HG02943 (cell line): Measurements from ENCODE around the gene WDR72.
"Not testable (repeated sequence)": the region's sequence is repeated elsewhere in the genome, so short reads cannot be mapped to it uniquely, and the experiment has no call there.

Experiments used
- ATAC-seq: cut with Tn5 transposase; IDR thresholded peaks from one replicate; pipeline ENCODE4 v1.9.1; 2021; ENCODE audit warnings: mild to moderate bottlenecking, low read depth, moderate library complexity; ENCODE audit not compliant: unreplicated experiment

Gene WDR72

DNA sequence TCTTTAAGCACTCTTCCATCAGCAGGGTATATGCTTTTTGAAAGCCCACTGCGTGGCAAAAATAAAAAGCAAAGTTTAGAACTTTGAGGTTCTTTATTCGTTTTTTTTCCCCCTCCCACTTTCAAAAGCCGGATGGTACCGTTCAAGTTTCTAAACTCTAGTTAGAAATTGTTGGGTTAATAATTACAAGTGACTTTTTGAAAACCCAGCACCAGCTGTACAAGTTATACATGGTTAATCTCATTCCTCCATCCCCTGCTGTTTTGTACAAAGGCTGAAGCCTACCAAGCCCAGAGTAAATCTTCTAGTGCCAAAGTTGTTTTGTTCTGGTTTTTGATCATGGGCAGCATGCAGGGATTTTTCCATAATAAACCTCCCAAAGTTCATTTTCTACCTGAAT lies 48.6 kb downstream of the WDR72 start:
- no peak for ATAC-seq

DNA sequence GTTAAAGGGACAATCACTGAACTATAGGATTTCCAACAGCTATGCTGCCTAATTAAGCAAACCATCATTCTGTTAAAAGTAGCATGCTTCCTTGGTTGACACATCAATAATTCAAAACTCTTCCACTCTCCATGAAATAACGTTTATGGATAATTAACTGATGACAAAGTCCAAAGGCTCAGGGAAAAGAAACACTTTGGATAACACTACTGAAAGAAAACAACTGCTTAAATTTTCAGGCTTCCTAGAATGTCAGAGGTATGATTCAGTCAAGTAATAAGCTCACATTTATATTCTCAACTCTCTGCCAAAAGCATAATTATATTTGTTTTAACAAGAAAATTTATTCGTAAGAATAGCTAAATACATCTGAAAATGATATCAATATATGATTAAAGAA lies 49.6 kb downstream of the WDR72 start:
- no peak for ATAC-seq

DNA sequence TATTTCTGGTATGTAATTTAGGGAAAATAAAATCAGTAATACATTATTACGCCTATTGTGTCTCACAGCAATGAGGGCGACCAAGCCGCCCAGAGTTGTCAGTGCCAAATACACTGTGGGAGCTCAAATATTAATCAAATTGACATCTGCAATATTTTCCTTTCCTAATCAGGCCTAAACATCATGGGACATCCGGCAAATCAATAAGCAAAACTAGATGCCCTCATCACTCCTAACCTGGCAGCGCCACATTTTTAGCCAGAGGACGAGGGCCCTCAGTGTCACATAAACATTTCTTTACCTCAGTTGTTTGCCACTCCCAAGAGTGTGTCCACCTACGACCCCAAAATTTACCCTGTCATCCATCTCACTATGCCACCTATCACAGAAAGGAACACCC lies 64.1 kb downstream of the WDR72 start:
- ATAC-seq: no peak

DNA sequence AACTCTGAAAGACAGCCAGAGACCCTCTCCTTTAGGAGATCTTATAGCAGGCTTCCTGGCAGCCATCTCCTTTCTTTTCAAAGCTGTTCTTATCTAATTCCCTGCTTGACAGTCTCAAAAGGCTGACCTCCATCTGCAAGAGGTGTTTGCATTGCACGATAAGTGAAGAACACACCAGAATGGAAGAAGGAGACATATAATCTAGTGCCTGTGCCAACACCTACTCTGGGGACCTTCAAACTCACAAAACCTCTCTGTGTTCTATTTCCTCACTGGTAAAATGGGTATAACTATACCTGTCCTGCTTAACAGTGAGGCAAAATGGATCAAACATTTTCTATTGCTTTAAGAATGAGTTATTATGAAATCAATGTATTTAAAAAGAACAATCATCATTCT lies 65.0 kb downstream of the WDR72 start:
- ATAC-seq: no peak

DNA sequence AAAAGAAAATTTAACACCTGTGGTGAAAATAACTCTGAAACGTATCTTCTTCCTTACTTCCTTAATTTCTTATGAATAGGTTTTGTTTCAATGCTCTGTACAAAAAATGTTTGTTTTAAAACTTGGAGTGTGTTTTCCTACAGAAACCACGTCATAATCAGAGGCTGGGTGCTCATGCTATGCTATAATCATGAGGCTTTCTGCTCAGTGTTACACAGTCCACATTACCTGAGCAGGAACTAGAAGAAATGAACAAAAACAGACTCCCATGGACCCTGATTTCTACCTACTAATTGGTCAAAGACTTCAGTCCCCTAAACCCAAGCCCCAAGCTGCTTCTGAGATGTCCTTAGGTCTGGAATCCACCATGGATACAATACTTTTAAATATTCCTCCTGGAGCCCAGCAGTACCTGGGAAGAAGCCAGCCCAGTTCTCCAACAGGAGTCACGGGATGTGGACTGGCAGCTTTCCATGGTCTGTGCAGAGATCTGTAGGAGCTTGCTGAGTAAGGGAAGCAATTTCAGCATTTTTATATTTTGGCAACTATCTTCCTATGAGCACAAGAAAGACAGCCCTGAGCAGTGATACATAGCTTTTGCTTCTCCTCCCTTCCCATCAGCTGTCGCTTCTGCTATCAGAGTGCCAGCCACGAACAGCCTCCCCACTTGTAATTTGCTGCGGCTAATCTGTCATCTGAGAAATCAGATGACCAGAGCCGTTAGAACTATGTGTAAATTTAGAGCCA lies 65.6 kb downstream of the WDR72 start:
- ATAC-seq: no peak

DNA sequence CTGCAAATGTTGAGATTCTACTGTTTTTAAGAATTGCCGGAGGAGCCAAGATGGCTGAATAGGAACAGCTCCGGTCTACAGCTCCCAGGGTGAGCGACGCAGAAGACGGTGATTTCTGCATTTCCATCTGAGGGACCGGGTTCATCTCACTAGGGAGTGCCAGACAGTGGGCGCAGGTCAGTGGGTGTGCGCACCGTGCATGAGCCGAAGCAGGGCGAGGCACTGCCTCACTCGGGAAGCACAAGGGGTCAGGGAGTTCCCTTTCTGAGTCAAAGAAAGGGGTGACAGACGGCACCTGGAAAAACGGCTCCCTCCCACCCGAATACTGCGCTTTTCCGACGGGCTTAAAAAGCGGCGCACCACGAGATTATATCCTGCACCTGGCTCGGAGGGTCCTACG lies 75.3 kb downstream of the WDR72 start:
- ATAC-seq: not testable (repeated sequence)

DNA sequence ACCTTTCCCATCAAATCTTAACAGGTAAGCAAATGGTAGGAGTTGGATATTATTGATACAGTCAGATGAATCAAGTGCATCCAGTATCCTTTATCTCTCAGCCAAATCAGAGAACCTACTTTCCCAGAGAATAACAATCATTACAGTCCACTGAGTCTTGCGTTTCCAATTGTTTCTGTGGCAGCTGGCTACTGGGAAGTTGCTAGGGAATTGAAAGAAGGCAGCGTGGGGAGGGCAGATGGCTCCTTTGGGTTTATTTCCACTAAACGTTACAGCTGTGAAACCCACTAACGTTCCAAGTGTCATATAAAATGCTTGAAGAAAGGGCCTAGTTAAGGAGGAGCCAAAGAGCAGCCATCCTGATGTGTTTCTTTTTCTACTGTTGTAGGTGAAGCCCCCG lies 78.4 kb downstream of the WDR72 start:
- ATAC-seq: no peak

DNA sequence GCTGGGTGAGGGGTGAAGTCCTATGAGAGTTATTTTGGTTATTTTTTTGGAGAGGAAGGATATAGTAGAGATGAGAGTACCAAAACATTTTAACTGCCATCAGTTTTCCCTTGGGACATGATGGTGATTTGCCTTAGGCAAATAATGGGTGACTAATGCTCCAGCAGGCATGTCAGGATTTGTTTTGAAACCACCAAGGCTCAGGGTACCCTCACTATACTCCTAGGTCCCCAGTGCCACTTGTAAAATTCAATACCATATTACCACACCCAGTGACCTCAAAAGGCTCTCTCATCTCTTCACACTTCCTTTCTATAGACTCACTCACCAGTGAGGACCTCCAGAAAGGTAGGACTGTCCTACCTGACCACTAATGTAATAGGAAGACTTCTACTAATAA lies 83.6 kb downstream of the WDR72 start:
- no peak for ATAC-seq

DNA sequence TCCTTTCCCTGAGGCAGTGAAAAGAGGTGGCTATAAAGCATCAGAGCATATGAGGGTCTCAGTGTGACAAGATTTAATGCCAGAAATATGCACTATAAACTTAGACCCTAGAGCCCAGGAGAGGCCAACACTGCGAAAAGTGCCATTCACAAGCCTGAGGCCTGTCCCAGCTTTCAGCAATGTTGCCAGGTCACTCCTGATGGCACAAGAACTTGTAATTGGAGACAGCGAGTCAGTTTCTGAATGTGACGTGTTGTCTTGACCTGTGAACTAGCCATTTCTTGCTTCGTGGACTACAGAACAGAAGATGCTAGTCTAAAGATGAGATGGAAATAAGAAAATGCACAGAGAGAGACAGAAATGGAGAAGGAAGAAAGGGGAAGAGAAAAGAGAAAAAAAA lies 87.9 kb downstream of the WDR72 start:
- ATAC-seq: no peak

DNA sequence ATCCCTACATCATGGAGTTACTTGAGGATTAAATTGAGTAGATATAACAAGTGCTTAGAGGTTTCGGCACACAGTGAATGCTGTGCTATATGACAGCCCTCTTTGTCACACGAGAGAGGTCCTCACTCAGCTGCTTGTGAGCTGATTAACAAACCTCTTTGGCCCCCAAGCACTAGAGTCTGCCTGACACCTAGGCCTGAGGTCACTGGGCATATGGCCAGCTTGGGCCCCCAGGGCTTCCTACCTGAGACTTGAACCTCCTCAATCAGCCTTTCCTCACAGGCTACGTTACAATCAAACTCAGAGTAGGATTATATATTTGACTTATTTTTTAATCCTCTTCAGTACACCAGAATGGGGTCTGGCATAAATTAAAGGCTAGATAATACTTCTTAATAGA lies 88.8 kb downstream of the WDR72 start:
- no peak for ATAC-seq

DNA sequence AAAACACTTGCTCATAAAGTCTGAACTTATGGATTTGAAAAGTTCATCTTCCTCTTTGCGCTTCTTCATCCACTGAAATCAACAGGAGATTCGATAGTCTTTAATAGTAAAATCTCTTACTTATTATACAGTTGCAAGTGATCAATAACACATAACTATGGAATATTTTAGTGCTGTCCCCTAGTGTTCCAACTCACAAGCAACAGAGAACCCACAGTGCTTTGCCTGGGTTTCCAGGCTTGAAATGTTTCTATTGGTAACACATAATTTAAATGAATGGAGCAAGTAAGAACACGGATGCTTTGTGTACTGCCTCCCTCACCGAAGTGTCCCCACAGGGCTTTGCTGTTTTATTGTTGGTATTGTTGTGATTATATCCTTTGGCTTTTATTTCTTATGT lies 93.5 kb downstream of the WDR72 start:
- ATAC-seq: no peak

DNA sequence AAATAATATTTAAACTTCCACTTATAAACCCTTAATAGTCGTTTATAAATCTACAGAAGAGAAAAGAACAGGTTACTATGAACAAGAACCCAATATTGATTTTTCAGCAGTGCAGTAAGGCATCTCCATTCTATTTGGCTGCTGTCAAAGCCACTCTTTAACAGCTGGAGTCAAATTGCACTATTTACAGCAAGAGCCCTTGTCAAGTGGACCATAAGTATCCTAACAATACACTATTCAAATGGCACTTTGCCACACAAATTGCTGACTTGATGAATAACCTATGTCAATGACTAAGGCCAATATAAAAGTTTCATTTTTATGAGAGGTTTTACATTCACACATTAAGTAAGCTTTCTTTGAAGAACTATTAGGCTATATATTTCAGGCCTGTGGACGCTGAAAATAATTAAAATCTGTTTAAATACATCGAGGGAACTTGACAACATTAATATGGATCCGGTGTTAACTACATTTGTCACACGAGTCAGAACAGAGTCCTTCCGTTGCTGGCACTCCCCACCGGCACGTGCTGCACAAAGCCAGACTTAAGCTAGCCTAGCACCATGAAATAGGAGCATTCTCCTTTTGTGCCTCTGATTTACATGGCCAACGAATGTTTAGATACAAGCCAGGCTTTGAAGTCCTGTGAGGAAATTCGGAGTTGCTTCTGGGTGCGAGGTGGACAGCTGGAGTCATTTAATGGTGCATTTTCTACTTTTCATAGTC lies 100.5 kb downstream of the WDR72 start:
- ATAC-seq: no peak

DNA sequence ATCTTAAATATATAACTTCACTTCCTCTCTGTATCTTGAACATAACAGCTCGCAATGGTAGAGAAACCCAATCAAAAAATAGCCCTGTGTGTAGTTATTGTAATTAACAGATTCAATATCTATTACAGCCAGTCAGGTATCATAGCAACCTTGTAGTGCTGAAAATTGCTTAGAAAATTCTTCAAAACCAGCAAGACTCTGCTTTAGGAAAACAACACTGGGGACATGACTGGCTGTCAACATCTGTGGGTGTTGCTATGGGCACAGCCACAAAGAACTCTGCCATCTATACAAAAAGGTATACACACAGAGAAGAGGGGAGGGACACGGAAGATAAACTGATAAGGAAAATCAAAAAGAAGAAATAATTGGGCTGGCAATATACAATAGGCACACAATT lies 101.2 kb downstream of the WDR72 start:
- ATAC-seq: no peak

DNA sequence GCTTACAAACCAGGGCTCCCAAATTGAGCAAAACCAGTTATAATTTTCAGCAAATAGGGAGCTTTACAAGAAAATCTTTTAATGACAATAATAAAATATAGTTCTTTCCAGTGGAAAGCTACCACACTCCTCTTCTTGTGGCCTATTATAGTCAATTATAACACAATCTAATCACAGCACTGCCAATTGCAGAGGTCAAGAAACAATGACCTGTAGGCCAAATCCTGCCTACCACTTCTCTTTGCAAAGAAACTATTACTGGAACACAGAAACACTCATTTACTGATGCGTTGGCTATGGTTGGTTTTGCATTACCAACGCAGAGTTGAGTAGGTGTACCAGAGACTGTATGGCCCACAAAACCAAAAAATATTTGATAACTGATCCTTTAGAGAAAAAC lies 110.5 kb downstream of the WDR72 start:
- no peak for ATAC-seq

DNA sequence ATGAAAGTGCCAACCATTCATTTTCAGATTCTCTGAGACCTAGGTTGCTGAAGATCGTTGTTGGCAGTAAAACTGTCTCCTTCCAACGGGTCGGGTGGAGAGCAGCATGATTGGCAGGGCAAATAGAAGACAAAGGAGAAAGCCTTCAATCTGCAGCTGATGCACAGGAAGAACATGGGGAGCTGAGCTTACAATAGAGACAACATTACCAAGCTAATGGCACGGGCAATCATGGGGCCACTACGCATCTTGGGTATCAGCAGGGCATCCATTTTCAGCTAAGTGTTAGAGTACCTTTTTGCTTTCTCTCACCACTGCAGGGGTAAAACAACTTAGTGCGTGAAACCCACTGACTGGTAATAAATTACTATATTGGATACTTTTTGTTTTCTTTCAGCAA lies 114.8 kb downstream of the WDR72 start:
- ATAC-seq: no peak

DNA sequence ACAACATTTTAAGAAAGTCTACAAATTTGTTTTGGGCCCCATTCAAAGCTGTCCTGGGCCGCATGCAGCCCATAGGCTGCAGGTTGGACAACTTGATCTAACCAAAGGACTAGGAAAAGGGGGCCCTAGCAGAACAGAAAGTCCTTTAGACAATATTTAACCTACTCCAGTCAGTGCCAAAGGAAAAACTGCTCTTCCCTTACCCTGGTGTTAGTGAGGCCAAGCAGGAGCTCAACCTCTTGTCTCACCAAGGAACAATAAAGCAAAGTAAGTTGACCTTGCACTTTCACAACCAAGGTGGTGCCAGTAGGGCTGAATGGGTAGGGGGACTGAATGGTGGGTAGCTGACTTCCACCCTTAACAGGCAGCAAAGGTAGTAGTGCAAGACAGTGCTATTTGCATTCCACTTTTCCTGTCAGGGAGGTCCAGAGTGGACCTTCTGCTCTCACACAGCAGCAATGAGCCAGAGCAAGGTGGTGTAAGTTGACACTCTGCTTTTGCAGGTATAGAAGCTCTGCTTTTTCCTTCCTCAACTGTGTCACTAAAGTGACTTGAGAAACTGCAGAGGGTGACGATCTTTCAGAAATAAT lies 124.9 kb downstream of the WDR72 start:
- no peak for ATAC-seq

DNA sequence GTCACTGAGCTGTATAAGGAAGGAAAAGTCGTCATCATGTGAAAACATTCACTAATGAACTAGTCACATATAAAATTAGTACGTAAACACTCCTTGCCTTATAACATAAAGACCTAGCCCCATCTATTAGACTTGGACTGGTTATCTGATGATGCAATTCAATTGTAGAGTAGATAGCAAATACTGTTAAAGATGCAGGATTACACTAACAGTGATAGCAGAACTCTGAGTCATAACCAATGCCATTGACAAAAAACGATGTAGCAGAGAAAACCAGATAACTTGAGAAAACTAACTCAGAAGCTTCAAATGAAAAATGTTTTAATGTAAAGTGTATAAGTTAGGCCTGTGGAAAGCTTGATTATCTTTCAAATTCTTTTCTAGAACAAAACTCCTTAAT lies 132.2 kb downstream of the WDR72 start:
- ATAC-seq: no peak

DNA sequence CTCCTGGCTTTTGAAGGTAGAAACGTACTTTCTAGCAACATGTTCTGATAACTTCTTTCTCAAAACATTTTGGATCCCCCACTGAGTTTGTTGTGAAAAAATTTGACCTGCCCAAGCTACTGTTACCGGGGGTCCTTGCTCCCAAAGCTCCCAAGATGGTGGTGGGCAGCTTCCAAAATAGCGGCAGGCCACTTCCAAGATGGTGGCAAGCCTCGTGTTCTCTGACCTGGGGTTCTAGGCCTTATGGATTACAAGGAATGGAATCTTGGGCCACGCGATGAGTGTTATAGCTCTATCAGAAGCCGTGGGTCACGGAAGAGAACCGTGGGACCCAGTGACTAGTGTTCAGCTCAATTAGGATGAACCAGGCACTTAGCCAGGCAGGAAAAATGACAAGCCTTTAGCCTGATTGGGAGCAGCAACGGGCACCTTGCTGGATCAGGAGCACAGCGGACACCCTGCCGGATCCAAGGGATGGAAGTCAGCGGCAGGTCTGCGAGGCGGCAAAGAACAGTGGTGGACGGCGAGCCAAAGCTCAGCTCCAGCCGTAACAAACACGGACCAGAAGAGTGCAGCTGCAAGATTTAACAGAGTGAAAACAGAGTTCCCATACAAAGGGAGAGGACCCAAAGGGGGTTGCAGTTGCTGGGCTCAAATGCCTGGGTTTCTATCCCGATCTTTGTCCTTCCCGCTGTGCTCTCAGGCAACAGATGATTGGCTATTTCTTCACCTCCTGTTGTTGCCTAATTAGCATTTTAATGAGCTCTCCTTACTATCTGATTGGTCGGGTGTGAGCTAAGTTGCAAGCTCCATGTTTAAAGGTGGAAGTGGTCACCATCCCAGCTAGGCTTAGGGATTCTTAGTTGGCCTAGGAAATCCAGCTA lies 133.3 kb downstream of the WDR72 start:
- ATAC-seq: no peak

DNA sequence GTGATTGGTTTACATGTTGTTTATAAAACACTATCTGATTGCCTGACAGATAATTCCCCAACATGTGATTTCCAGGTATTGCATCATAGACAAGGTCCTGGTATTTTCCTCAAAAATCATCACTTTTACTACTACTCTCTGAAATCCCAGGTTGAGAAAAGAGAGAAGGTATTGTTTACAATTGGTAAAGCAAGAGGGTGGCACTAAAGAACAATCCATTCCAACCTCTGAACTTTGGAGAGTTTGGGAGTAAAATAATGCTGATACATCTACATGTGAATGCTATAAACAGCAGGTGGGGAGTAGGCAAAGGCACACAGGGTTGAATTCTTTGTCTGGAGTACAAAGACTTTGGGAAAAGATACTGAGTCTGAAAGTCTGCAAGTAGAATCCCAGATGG lies 134.2 kb downstream of the WDR72 start:
- ATAC-seq: no peak

DNA sequence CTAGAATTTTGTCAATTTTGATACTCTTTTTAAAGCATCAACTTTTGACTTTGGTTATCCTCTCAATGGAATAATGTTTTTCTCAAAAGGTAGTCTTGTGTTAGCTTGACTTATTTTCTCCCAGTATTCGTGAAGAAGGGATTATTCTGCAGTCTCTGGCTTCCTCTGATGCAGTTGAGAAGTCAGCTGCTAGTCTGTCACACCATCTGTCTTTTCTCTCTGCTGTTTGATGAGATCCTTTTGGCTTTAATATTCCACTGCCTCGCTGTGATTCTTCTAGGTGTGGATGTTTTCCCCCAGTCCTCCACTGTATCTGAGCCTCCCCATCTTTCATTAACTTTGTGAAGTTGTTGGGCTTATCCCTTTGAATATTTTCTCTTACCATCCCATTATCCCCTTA lies 141.0 kb downstream of the WDR72 start:
- ATAC-seq: no peak
